COR-L47 (cell line): ENCODE results near the gene NDUFAF5.
A peak's percentile ranks its signal among the peaks of the same experiment; 100 is the strongest.

Experiments used
- DNase-seq: peaks from one replicate; lab custom pipeline; 2025; lab: John Stamatoyannopoulos, UW

NDUFAF5 gene

DNA sequence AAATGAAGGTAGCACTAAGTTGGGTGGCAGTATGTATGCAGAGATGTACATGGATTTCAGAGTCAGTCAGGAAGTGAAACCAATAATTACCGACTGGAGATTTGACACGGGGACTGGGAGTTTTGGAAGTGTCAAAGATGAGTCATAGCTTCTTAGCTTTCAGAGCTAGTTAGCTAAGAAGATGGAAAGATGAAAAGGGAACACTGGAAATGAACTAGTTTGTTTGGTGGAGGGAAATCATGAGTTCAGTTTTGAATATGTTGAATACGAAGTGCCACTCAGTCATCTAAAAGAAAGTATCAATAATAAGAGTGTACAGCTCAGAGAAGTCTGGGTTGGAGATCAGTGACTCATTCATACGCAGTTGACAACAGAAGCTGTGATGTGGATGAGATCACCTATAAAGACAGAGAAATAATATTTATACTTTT lies 7.6 kb upstream of the NDUFAF5 start:
- DNase-seq = no peak

DNA sequence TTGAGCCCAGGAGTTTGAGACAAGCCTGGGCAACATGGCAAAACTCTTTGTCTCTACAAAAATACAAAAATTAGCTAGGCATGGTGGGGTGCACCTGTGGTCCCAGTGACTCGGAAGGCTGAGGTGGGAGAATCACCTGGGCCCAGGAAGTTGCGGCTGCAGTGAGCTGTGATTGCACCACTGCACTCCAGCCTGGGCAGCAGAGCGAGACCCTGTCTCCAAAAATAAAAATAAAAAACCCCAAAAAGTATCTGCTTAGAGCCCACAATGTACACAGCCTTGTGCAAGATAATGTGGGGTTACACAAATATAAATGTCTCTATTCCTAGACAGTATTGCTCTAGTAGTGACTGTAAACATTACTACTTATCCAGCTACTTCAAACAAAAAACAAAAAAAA lies 6.0 kb upstream of the NDUFAF5 start:
- no peak for DNase-seq

DNA sequence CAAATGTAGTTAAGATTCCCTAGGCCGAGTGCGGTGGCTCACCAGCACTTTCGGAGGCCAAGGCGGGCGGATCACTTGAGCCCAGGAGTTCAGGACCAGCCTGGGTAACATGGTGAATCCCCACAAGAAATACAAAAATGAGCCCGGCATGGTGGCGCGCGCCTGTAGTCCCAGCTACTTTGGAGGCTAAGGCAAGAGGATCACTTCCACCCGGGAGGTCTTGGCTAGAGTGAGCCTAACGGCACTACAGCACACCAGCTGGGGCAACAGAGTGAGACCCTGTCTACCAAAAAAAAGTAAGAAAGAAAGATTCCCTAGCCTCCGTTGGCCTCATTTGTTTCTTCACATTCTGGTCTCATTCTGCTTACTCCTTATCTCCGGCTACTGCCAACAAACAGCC lies 1.3 kb upstream of the NDUFAF5 start:
- no peak for DNase-seq

DNA sequence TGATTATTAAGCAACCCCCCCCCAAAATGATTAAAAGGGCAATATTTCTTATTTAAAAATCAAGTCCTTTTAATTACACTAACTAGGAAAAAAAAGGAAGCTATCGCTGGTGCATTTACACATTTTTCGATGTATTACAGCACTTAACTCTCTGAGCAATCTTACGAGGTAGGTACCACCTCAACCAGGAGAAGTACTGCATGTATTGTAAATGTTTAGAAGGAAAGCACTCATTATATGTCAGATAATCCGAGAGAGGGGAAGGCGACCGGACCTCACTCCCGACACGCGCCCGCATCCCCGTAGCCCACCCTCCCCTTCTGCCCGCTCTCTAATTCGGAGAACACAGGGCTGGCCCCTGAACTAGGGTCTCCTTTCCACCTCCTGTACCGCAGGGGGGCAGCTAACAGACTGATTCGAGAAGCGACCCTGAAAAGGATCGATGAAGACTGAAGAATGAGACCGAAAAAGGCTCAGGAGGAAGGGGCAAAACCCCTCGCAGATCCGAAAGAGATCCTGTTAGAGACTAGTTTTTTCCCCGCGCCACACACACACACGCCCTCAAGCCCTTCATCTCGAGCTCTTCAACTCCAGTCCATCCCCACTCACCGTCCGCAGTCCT lies 446 bp upstream of the NDUFAF5 start:
- DNase-seq = no peak

DNA sequence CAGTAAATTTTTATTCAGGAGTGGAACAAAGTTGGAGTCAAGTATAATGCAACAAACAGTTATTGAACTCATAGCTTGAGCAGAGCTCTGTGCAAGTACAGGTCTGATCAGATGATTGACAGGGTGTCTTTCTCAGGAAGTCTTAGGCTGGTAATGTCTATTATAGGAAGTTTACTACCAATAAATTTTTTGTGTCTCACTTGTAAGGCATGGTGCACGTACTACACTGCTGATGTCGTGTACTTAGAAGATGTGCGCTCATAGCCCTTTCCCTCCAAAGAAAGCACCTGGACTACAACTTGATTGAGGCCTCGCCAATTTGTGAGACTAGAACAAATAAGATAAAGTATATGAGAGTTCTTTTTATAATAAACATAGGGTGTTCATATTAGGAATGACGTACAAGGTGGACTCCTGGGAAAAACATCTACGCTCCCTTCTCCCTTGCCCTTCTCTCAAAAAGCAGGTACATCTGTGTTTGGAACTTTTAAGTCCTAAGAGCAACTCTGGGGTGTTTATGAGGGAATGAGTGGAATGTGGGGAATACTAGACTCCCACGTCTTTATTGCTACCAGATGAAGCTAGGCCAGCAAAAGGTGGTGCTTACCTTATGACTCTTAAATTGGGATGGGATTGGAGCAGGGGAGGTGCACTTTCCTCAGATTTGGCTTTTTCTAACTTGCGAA lies 1.5 kb downstream of the NDUFAF5 start:
- no peak for DNase-seq

DNA sequence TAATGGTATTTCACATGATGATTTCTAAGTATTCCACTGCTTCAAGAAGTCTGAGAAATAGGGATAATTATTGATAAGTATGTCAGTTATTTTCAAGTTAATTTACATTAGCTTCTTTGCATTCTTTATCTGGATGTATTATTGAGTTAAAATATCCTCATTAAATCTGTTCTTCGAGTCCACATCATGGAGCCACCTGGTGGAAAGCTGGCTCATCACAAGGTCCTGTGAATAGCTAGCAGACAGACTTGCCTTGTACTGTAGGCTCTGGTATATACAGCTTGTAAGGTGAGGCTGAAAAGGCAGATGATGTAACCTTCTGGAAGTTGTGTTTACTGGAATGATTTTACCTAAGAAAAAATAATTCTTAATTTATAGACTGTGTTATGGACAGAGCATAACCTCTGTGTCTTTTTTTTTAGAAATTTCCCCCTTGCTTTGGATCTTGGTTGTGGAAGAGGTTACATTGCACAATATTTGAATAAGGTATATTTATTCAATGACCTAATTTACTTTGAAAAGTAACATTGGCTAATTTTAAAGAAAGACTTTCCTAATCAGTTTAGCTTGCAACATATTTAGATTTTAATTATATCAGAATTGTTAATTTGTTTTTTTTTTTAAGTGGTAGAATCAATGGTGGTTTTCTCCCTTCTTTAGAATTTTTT lies 3.5 kb downstream of the NDUFAF5 start:
- peak; percentile 53 for DNase-seq

DNA sequence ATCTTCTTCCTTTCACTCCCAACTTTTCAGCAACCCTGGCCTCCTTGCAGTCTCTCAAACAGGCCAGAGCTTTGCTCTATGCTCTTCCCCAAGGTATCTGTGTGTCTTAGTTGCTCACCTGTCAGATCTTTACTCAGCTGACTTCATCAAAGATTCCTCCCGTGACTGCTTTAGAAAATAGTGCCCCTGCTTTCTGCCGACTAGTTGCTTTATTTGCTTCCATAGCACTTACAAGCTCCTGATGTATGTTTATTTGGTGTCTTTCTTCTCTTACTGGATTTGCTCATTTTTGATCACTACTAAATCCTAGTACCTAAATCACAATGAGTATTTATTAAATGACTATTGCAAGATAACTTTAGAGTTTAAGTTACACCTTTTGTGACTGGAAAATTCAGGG lies 5.9 kb downstream of the NDUFAF5 start:
- DNase-seq = no peak

DNA sequence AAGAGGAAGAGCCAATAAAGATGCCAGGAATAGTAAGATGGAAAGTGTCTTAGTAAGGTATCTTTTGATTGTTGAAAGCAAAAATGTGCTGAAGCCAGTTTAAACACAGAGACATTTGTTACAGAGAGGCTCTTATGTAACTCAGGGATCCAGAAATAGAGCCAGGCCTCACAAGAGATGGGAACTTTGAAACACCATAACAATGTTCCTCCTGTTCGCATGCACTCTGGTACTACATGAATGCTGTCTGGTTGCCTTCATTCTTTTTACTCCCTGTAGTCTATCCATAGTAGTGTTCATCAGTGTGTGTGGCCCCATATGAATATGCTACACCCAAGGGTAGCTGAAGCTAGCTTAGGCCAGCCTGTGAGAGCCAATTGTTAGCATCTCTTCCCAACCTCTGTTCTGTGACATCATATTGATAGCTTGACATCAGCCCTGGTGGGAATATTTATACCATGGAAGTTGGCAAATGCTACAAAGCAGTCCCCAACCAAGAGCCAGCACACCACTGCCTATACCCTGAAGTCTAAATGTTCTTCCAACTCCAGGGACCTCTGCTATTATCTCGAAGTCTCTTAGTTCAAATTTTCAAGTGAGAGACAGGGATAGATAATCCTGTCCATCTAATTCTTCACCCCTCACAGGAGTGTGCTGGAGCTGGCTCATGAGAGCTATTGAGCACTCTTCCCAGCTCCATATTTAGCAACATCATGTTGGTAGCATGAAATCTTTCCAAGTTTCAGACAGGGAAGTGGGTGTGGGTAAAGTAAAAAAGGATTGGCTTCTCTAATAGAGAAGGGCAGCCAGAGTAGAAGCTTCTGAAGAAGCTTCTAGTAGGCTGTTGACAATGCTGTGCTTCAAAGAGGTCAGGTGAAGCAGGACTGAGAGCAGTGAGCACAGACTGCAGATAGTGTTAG lies 7.0 kb downstream of the NDUFAF5 start:
- no peak for DNase-seq

DNA sequence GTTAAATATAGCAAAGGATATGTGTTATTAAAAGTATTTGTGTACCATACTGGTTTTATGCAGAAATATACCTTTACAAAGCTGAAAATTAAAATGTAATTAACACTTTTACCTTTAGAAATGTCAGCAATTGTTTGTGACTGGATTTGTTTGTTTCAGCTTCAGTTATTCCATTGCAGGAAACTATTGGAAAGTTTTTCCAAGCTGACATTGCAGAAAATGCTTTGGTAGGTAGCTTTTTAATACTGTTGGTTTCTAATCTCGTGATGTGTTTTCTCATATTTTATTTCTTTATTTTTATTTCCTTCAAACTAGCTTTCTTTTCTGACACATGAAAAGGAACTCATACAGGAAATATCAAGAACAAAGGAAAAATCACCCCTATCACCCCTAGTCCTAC lies 8.2 kb downstream of the NDUFAF5 start:
- no peak for DNase-seq

DNA sequence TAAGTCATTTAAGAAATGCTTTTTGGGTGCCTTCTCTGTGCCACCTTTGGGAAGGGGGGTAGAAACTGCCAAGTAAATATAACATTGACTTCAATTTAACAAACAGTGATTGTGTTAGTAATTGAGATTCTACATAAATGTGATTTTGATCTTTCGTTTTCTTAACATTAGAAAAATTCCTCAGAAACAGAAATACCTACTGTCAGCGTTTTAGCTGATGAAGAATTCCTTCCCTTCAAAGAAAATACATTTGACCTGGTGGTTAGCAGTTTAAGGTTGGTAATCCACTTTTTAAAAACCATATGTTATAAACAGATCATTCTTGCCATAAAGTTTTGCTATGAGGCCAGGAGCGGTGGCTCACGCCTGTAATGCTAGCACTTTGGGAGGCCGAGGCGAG lies 9.8 kb downstream of the NDUFAF5 start:
- no peak for DNase-seq

DNA sequence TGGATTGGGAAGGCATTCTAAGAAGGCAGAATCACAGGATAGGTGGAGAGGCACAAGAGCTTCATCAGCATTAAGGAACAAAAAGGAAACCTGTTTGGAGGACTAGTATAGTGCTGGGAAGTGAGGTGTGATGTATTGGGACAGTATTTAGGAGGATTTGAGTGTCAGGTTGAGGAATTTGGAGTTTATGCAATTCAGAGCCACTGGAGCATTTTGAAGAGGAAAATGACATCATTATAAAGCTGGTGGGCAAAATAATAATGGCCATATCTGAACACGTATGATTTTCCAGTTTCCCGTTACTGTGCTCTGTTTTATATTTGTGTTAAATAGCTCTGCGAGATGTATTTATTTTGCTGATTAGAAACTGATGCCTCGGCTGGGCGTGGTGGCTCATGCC lies 14.2 kb downstream of the NDUFAF5 start:
- DNase-seq = no peak

DNA sequence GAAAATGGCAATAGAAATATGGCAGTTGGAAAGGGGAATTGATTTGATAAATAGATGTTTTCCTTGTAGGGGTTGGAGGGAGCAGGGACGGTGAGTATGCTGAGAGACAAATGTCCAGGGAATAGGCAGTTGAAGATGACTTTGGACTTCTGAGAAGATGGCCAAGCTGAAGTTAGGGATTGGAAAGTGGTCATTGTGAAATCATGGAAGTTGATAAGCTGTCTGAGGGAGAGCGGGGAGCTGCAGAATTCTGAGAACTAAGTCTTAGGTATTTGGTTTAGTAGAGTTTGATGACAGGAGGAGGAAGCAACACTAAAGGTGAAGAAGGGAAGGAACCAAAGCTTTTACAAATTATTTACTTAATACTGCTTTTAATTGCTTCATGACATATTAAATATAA lies 15.1 kb downstream of the NDUFAF5 start:
- DNase-seq = no peak

DNA sequence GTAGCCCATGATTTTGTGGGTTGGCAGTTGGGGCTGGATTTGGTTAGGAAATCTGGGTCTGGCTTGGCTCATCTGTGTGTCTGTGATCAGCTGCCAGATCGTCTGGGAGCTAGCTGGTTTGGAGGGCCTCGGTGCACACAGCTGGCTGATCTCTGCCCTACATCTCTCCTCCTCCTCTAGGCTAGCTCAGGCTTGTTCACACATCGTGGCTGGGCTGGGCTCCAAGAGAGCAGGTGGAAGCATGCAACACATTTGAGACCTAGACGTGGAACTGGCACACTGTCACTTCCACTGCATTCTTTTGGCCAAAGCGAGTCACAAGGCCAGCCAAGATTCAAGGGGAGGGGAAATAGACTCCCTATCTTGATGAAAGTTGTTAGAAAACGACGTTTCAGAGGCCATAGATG lies 15.9 kb downstream of the NDUFAF5 start:
- DNase-seq = peak; percentile 87

DNA sequence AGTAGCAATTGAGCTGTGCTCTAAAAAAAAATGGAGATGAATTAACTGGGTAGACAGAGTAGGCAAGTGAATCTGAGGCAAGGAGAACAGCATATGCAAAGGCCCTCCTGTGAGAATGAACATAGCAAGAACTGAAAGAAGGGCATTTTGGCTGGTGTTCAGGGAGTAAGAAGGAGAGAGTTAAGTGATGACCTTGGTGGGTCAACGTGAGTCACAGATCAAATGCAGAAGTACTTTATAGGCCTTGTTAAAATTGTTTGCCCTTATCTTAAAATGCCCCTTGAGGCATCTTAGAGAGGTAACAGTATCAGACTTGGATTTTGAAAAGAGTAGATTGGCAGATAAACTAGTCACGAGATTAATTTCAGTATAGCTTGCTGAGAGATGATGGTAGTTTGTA lies 24.5 kb downstream of the NDUFAF5 start:
- DNase-seq = no peak

DNA sequence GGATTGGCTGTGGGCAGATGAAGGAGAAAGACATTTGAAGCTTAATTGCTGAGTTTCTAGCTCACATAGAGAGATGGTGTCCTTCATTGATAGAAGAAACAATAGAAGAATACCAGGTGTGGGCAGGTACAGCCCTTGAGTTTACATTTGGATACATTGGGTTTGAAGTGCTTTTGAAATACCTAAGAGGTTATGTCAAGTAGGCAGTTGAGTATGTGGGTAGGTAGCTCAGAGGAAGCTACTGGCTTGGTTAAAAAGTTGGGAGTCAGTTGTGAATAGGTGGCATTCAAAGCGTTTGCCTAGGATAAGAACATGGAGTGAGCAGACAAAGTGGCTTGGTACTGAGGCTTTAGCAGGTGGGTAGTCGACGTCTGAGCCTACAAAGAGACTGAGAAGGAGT lies 25.0 kb downstream of the NDUFAF5 start:
- no peak for DNase-seq

DNA sequence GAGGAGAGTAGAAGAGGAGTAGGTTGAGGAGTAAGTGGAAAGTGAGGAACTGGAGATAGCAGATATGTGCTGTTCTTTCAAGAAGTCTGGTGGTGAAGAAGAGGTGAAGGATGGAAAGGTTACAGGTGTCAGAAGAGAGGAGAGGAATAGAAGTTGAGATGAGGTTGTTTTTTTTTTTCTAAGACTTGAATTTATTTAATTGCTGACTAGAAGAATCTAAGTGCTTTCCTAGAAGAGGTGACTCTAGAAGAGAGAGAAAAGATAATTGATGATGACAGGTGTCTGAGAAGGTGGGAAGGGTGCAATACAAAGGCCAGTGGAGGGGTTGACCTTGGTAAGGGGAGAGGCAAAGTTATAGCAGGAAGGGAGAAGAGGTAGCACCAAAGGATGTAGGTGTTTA lies 25.6 kb downstream of the NDUFAF5 start:
- DNase-seq = no peak

DNA sequence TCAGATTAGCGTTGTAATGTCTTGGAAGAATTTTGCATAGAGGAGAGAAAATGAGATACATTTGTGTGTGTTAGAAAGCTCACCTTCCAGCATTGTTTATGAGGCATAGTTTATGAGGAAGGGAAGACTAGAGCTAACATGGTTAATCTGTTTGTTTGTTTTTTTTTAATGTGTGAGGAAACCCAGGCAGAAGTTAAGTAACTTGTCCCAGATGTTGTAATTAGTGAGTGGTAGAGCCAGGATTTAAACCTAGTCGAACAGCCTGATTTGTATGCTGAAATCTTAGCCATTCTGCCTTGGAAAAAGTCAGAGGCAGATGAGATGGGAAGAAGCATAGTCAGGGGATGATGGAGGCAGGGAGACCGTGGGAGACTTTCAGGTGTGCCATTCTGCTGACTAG lies 29.1 kb downstream of the NDUFAF5 start:
- no peak for DNase-seq

DNA sequence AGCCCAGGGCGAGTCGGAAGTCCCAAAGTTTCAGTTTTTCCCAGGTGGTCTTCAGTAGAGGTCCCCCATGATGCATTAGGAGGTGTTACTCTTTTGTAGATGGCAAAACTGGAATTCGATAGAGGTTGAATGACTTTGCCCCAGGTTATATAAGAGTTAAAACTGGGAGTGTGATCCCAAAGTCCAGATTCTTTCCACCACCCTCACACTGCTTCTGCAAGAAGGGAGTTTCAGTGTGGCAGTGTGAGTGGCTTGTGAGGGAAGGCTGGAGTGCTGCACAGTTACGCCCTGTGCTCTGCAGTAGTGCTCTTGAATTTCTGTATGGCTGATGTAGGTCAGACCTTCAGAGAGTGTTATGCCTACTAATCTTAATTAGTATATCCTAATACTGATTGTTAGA lies 29.8 kb downstream of the NDUFAF5 start:
- DNase-seq = no peak

DNA sequence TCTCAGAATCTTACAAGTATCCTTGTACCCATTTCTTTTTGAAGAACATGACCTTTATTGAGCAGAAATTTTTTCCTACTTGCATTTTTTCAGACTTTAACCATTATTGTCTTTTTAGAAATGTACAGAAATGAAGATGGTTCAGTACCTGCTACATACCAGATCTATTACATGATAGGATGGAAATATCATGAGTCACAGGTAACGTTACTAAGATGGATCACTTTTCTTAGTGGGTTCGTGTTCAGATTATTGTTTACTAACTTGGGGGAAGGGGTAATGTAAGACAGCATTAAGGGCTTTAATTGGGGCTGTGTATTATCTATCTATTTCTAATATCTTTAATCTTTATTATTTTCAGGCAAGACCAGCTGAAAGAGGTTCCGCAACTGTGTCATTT lies 31.9 kb downstream of the NDUFAF5 start:
- no peak for DNase-seq

DNA sequence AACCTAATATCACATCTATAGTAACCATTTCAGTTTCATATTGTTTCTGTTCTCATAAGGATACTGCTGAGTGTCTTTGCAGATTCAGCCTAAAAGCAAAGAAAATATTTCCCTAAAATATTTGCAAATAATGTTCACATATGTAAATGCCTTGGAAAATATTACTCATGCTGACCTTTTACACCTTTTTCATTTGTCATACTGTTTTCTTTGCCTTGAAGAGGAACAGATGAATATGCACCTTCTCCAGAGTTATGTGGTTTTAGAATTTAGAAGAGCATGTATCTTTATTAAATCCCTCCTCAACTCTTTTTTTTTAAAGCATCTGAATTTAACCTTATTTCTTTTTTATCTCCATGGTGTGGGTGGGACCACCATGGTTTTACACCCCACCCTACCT lies 32.5 kb downstream of the NDUFAF5 start:
- no peak for DNase-seq

DNA sequence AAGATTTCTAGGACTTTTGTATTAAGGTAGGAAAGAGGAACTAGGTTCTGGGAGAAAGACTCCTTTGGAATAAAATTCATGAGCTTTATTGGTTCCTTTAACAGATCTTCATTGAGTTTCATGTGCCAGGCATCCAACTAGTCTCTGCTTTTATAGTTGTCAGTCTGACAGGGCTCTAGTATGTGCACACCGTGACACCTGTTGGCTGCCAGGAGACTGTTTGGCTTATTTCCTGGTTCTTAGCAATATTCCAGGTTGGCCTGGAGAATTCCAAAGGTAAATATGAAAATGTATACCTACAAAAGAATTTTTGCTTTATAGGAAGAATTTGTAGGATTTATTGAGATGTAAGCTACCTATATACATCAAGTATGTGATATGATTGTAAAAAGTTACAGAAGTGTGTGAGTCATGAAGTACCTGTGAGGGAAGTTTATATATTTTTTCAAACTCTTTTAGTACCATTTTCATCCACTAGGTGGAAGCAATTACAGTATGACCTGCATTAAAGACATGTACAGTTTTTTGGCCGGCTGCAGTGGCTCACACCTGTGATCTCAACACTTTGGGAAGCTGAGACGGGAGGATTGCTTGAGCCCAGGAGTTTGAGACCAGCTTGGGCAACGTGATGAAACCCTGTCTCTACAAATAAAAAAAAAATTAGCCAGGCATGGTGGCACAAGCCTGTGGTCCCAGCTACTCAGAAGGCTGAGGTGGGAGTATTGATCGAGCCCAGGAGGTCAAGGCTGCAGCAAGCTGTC lies 35.2 kb downstream of the NDUFAF5 start:
- DNase-seq = peak; percentile 56

DNA sequence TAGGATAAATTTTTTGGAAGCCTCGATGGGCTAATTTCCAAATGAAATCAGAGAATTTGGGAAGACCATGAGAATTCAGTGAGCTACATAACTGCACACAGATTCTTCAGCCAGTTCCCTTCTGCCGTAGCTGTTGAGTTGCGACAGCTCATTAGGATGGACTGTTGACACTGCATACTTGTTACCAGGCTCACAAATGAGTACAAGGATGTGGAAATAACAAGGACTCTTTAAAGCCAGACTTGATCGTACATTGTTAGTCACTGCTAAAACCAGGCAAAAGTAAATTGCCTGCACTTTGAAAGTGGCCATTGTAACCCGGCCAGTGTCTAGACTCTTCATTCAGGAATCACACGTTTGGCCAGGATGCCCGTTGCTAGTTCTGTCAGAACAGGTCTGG lies 37.0 kb downstream of the NDUFAF5 start:
- DNase-seq = no peak
